GM12878 (cell line): ENCODE measurements around the gene FKBP15. TPM values are rescaled to one million over a fixed set of nuclear protein-coding genes. Genes with fewer than 3 reads are reported as not detected.

Experiments
- ATAC-seq: fragments of 200-7000 bp; cut with Tn5 transposase; 3 replicates; pipeline ENCODE4 v1.9.1; 2020; ENCODE audit warnings: mild to moderate bottlenecking, moderate library complexity
- BruUV-seq: library from RNA; stranded (reverse); fragments of 400-500 nt; replicated peaks from 2 replicates; lab custom pipeline; 2021; lab: Mats Ljungman, UMichigan
- CTCF ChIA-PET: fragments of 300-600 bp; sonication (Branson Sonifier 250); formaldehyde crosslinking; extraction: SDS; loops from one replicate; lab custom pipeline; 2021; ENCODE audit warnings: inconsistent platforms; lab: Yijun Ruan, JAX
- POLR2A ChIA-PET: fragments of 350-600 bp; formaldehyde crosslinking; extraction: SDS; loops from one replicate; lab custom pipeline; 2021; ENCODE audit warnings: inconsistent platforms; lab: Charles Lee
- RAD21 ChIA-PET: fragments of 300-600 bp; sonication (Branson Sonifier 250); formaldehyde crosslinking; loops from one replicate; lab custom pipeline; 2023; ENCODE audit warnings: antibody characterized with exemption; ENCODE audit not compliant: unreplicated experiment; lab: Charles Lee
- SMC1A ChIA-PET: fragments of 300-600 bp; sonication (Branson Sonifier 250); formaldehyde crosslinking; loops from one replicate; lab custom pipeline; 2023; ENCODE audit not compliant: unreplicated experiment, uncharacterized antibody; lab: Charles Lee
- DNase-seq: peaks from one replicate; pipeline ENCODE4 v3.0.0-alpha.2; 2011; ENCODE audit warnings: low read depth, low spot score
- FAIRE-seq: peaks from 3 replicates; lab custom pipeline; 2011; peaks lifted over from hg19 to GRCh38; lab: Jason Lieb, UNC
- H2AFZ ChIP-seq: 2 replicates; pipeline ENCODE4 v1.6.0; 2011; ENCODE audit warnings: low read depth, low read length, control low read depth; ENCODE audit not compliant: control insufficient read depth
- H3K27ac ChIP-seq: 2 replicates; pipeline ENCODE4 v1.5.1; 2011; ENCODE audit warnings: control low read depth; ENCODE audit not compliant: control insufficient read depth, insufficient read depth
- H3K27me3 ChIP-seq, 2 experiments: replicated peaks in 1 of 2; 2 replicates each; pipeline versions ENCODE4 v1.6.0 to v1.6.1; 2011; ENCODE audit warnings: low read length in 1 of 2; ENCODE audit not compliant: control insufficient read depth in 2 of 2, insufficient read depth in 2 of 2
- H3K36me3 ChIP-seq, 2 experiments: 2 replicates each; pipeline ENCODE4 v1.5.1; 2011; ENCODE audit warnings: low read length in 1 of 2; ENCODE audit not compliant: control insufficient read depth in 2 of 2, insufficient read depth in 2 of 2
- H3K4me1 ChIP-seq: 2 replicates; pipeline ENCODE4 v1.6.1; 2011; ENCODE audit warnings: mild to moderate bottlenecking, low read length, moderate library complexity, mixed read lengths; ENCODE audit not compliant: control insufficient read depth, insufficient read depth
- H3K4me2 ChIP-seq: 2 replicates; pipeline ENCODE4 v1.6.0; 2011; ENCODE audit warnings: control low read depth; ENCODE audit not compliant: control insufficient read depth, insufficient read depth
- H3K4me3 ChIP-seq: fragments of 200-600 bp; sonication (generic); 2 replicates; pipeline ENCODE4 v1.5.1; 2016
- H3K79me2 ChIP-seq: 2 replicates; pipeline ENCODE4 v1.6.0; 2011; ENCODE audit warnings: low read length; ENCODE audit not compliant: control insufficient read depth, insufficient read depth
- H3K9ac ChIP-seq: 2 replicates; pipeline ENCODE4 v1.8.0; 2011; ENCODE audit warnings: low read length, control low read depth, mixed read lengths; ENCODE audit not compliant: control insufficient read depth, insufficient read depth
- H3K9me3 ChIP-seq: replicated peaks from 3 replicates; pipeline ENCODE4 v1.5.1; 2011; ENCODE audit warnings: mild to moderate bottlenecking, low read length; ENCODE audit not compliant: control insufficient read depth, insufficient read depth
- H4K20me1 ChIP-seq: 2 replicates; pipeline ENCODE4 v1.6.0; 2011; ENCODE audit not compliant: control insufficient read depth, insufficient read depth
- CEBPB ChIP-seq, 2 experiments: fragments of 150-350 bp in 1 of 2; IDR thresholded peaks; 2 replicates each; pipeline ENCODE4 v1.6.1; 2012 to 2014; ENCODE audit warnings: low read depth in 2 of 2, low read length in 2 of 2, borderline replicate concordance in 1 of 2, inconsistent platforms in 1 of 2
- CREB1 ChIP-seq: IDR thresholded peaks from 2 replicates; pipeline ENCODE4 v1.6.1; 2012; ENCODE audit warnings: low read depth, mild to moderate bottlenecking, inconsistent platforms
- ESRRA ChIP-seq: IDR thresholded peaks from 2 replicates; pipeline ENCODE4 v1.6.1; 2012; ENCODE audit warnings: mild to moderate bottlenecking, low read length, improper control_type of control experiment
- KDM1A ChIP-seq: fragments of 200-600 bp; sonication (generic); IDR thresholded peaks from 2 replicates; pipeline ENCODE4 v1.6.1; 2016; ENCODE audit warnings: borderline replicate concordance
- KLF5 ChIP-seq: fragments of 450-650 bp; IDR thresholded peaks from 2 replicates; pipeline ENCODE4 v1.6.1; 2014; ENCODE audit warnings: mild to moderate bottlenecking; ENCODE audit not compliant: partially characterized antibody
- STAT1 ChIP-seq: fragments of 450-650 bp; conservative IDR thresholded peaks from 2 replicates; pipeline ENCODE4 v1.6.1; 2014; ENCODE audit warnings: antibody characterized with exemption, mild to moderate bottlenecking
- TAF1 ChIP-seq: IDR thresholded peaks from 2 replicates; pipeline ENCODE4 v1.6.1; 2011; ENCODE audit warnings: mild to moderate bottlenecking, low read depth, low read length, borderline replicate concordance
- ZNF622 ChIP-seq: fragments of 450-650 bp; IDR thresholded peaks from 2 replicates; pipeline ENCODE4 v1.6.1; 2017; ENCODE audit warnings: mild to moderate bottlenecking, inconsistent platforms
- WGBS: methylation state at CpG from one replicate; pipeline ENCODE4 v1.1.6; 2016; ENCODE audit warnings: low lambda C conversion rate; ENCODE audit not compliant: insufficient replicate concordance, insufficient coverage; ENCODE audit errors: missing lambda C conversion rate; 5-methylcytosine and 5-hydroxymethylcytosine counted together
- in situ Hi-C: fragments of 300-500 bp; cut with MboI; formaldehyde crosslinking; loops from 9 replicates; pipeline ENCODE4 v1.14.3; 2018; ENCODE audit warnings: mixed read lengths
- intact Hi-C: fragments of 100-400 bp; cut with micrococcal nuclease; formaldehyde crosslinking; loops from one replicate; pipeline ENCODE4 v1.14.2; 2022; ENCODE audit not compliant: unreplicated experiment
- polyA plus RNA-seq, 11 experiments: library from polyadenylated mRNA; depleted of rRNA in 4 of 11; unstranded in 6 of 11; stranded (reverse) in 5 of 11; fragments of >200 nt; fragmentation: Nextera tagmentation in 4 of 11; fragmentation: Illumina TruSeq in 1 of 11; extraction: Ambion mirVana in 4 of 11; extraction: Trizol in 1 of 11; gene quantifications; 1 replicate in 1 of 11; 2 replicates in 10 of 11; pipeline versions ENCODE4 v1.2.1 to v1.2.3, GENCODE V29; 2011 to 2016; ENCODE audit warnings: inconsistent platforms in 2 of 11, missing spikeins in 2 of 11, low read depth in 1 of 11
- total RNA-seq, 4 experiments: library from RNA; depleted of rRNA in 3 of 4; stranded (reverse); fragments of >200 nt in 3 of 4; fragmentation: Illumina TruSeq in 1 of 4; extraction: Trizol in 1 of 4; gene quantifications; 2 replicates each; pipeline versions ENCODE4 v1.2.1 to v1.2.3, GENCODE V29; 2013 to 2021
- TF ChIP-seq, protein P1 (sequence below): fragments of 450-650 bp; IDR thresholded peaks from 2 replicates; pipeline ENCODE4 v1.6.1; 2016; ENCODE audit warnings: mild to moderate bottlenecking
- TF ChIP-seq, protein P2 (sequence below): fragments of 450-650 bp; formaldehyde crosslinking; IDR thresholded peaks from 2 replicates; pipeline ENCODE4 v1.4.0; 2022; ENCODE audit warnings: mild to moderate bottlenecking, moderate library complexity
- TF ChIP-seq, protein P3 (sequence below): fragments of 150-350 bp; IDR thresholded peaks from 2 replicates; pipeline ENCODE4 v1.6.1; 2016; ENCODE audit warnings: low read depth, low read length
- TF ChIP-seq, protein P4 (sequence below): IDR thresholded peaks from 2 replicates; pipeline ENCODE4 v1.6.1; 2011; ENCODE audit warnings: low read depth, low read length, improper control_type of control experiment, borderline replicate concordance

FKBP15 gene
- total and polyA plus RNA-seq, 10 of the 15 experiments (the other 5 are each of a cell fraction or from before 2014, with no cell fraction given), result 5.0 to 53.4 (median 21.2) TPM

DNA sequence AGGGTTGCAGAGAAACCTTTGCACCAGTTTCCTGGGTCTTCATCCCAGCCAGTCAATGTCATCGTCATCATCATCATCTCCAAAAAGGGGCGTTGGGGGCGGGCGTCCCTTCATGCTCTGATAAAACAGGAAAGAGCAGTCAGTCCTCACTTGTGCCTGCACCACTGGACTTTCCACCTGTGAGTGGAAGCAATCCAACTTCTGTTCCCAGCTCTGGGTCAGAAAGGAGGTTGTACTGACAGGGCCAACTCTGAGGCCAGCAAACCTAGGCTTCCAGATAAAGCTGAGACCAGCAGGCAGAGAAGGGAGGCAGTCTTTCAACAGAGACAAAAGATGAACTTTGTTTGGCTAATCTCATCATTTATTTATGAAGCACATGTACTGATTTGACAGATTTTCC, 55.0 kb downstream of the FKBP15 start:
- Histone ChIP-seq H3K9me3 (no peaks in the 10 kb centered on the region), H3K27ac (no peak overlapping the region), H3K27me3 (no peaks in the 10 kb centered on the region), H3K36me3 (peaks cover 43 to 71% of the 10 kb centered on the region in 2 experiments), H4K20me1 (no peaks in the 10 kb centered on the region), H3K4me3 (no peak overlapping the region), H3K4me2 (no peak overlapping the region), H3K4me1 (no peaks in the 10 kb centered on the region), H2AFZ (no peak overlapping the region), H3K79me2 (no peaks in the 10 kb centered on the region), H3K9ac (no peak overlapping the region)
- no TSS peak for BruUV-seq
- FAIRE-seq (no peak), ATAC-seq (no peak), DNase-seq (no peak)
- POLR2A ChIA-PET, result no interaction called here
- intact Hi-C loops, result loop anchor here (10.0 kb wide), 1 partner anchor 1731 kb away; no protein-coding TSS in a partner anchor
- SMC1A ChIA-PET, result no interaction called here
- 97% methylated on average over 4 of the region's 4 CpGs for WGBS
- CTCF ChIA-PET, result no interaction called here
- in situ Hi-C loops, result no loop called here
- RAD21 ChIA-PET, result no interaction called here
- no peak for TF ChIP-seq CREB1
- TF ChIP-seq KDM1A, result no peak
- TF ChIP-seq, protein P1, sequence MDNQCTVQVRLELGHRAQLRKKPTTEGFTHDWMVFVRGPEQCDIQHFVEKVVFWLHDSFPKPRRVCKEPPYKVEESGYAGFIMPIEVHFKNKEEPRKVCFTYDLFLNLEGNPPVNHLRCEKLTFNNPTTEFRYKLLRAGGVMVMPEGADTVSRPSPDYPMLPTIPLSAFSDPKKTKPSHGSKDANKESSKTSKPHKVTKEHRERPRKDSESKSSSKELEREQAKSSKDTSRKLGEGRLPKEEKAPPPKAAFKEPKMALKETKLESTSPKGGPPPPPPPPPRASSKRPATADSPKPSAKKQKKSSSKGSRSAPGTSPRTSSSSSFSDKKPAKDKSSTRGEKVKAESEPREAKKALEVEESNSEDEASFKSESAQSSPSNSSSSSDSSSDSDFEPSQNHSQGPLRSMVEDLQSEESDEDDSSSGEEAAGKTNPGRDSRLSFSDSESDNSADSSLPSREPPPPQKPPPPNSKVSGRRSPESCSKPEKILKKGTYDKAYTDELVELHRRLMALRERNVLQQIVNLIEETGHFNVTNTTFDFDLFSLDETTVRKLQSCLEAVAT, result no peak
- TF ChIP-seq STAT1, result no peak
- no peak for TF ChIP-seq TAF1
- TF ChIP-seq, protein P2, sequence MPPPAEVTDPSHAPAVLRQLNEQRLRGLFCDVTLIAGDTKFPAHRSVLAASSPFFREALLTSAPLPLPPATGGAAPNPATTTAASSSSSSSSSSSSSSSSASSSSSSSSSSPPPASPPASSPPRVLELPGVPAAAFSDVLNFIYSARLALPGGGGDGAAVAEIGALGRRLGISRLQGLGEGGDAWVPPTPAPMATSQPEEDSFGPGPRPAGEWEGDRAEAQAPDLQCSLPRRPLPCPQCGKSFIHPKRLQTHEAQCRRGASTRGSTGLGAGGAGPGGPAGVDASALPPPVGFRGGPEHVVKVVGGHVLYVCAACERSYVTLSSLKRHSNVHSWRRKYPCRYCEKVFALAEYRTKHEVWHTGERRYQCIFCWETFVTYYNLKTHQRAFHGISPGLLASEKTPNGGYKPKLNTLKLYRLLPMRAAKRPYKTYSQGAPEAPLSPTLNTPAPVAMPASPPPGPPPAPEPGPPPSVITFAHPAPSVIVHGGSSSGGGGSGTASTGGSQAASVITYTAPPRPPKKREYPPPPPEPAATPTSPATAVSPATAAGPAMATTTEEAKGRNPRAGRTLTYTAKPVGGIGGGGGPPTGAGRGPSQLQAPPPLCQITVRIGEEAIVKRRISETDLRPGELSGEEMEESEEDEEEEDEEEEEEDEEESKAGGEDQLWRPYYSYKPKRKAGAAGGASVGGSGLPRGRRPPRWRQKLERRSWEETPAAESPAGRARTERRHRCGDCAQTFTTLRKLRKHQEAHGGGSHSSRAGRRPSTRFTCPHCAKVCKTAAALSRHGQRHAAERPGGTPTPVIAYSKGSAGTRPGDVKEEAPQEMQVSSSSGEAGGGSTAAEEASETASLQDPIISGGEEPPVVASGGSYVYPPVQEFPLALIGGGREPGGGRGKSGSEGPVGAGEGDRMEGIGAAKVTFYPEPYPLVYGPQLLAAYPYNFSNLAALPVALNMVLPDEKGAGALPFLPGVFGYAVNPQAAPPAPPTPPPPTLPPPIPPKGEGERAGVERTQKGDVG (CRISPR knock-in tag), result no peak
- TF ChIP-seq CEBPB (IDR thresholded peaks at IDR 0.05; ENCODE audit: borderline replicate concordance in 1 of 2, low read depth in 2 of 2, low read length in 2 of 2), result no peak
- TF ChIP-seq, protein P3, sequence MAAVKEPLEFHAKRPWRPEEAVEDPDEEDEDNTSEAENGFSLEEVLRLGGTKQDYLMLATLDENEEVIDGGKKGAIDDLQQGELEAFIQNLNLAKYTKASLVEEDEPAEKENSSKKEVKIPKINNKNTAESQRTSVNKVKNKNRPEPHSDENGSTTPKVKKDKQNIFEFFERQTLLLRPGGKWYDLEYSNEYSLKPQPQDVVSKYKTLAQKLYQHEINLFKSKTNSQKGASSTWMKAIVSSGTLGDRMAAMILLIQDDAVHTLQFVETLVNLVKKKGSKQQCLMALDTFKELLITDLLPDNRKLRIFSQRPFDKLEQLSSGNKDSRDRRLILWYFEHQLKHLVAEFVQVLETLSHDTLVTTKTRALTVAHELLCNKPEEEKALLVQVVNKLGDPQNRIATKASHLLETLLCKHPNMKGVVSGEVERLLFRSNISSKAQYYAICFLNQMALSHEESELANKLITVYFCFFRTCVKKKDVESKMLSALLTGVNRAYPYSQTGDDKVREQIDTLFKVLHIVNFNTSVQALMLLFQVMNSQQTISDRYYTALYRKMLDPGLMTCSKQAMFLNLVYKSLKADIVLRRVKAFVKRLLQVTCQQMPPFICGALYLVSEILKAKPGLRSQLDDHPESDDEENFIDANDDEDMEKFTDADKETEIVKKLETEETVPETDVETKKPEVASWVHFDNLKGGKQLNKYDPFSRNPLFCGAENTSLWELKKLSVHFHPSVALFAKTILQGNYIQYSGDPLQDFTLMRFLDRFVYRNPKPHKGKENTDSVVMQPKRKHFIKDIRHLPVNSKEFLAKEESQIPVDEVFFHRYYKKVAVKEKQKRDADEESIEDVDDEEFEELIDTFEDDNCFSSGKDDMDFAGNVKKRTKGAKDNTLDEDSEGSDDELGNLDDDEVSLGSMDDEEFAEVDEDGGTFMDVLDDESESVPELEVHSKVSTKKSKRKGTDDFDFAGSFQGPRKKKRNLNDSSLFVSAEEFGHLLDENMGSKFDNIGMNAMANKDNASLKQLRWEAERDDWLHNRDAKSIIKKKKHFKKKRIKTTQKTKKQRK, result no peak
- no peak for TF ChIP-seq ESRRA
- TF ChIP-seq, protein P4, sequence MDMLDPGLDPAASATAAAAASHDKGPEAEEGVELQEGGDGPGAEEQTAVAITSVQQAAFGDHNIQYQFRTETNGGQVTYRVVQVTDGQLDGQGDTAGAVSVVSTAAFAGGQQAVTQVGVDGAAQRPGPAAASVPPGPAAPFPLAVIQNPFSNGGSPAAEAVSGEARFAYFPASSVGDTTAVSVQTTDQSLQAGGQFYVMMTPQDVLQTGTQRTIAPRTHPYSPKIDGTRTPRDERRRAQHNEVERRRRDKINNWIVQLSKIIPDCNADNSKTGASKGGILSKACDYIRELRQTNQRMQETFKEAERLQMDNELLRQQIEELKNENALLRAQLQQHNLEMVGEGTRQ, result no peak
- no peak for TF ChIP-seq KLF5
- no peak for TF ChIP-seq ZNF622
